A549 (cell line): Measurements from ENCODE around the gene DTWD2. TPM values are rescaled to one million over a fixed set of nuclear protein-coding genes. Genes with fewer than 3 reads are reported as not detected.

Experiments
- ATAC-seq, 2 experiments: fragments of 200-7000 bp in 1 of 2; fragments of >200 bp in 1 of 2; cut with Nextera tagmentation in 1 of 2; cut with Tn5 transposase in 1 of 2; 3 replicates each; pipeline versions ENCODE4 v1.8.0 to v1.9.1; 2018 to 2020; ENCODE audit warnings: mild to moderate bottlenecking in 1 of 2, moderate library complexity in 1 of 2
- CTCF ChIA-PET: fragments of 300-600 bp; sonication (Branson Sonifier 250); formaldehyde crosslinking; extraction: SDS; loops from one replicate; lab custom pipeline; 2021; ENCODE audit warnings: antibody characterized with exemption, inconsistent platforms; lab: Yijun Ruan, JAX
- POLR2A ChIA-PET: fragments of 350-600 bp; formaldehyde crosslinking; extraction: SDS; loops from one replicate; lab custom pipeline; 2021; ENCODE audit warnings: antibody characterized with exemption, inconsistent platforms; lab: Yijun Ruan, JAX
- DNase-seq, 2 experiments: peaks; one replicate each; pipeline versions ENCODE4 v3.0.0 to v3.0.0-alpha.2; 2011 to 2016; ENCODE audit warnings: low read depth in 1 of 2, low spot score in 1 of 2
- FAIRE-seq: peaks from 2 replicates; lab custom pipeline; 2011; peaks lifted over from hg19 to GRCh38; lab: Jason Lieb, UNC
- H3K27ac ChIP-seq, 2 experiments: fragments of >200 bp; sonication (Bioruptor Twin); formaldehyde crosslinking; 3 replicates each; pipeline ENCODE4 v1.5.1; 2016 to 2017
- H3K4me1 ChIP-seq: fragments of >200 bp; sonication (Bioruptor Twin); formaldehyde crosslinking; 3 replicates; pipeline ENCODE4 v1.6.1; 2016
- H3K4me2 ChIP-seq: fragments of >200 bp; sonication (Bioruptor Twin); formaldehyde crosslinking; 3 replicates; pipeline ENCODE4 v1.6.1; 2016
- H3K4me3 ChIP-seq: fragments of >200 bp; sonication (Bioruptor Twin); formaldehyde crosslinking; 3 replicates; pipeline ENCODE4 v1.5.1; 2016
- H3K9me3 ChIP-seq: fragments of >200 bp; sonication (Bioruptor Twin); formaldehyde crosslinking; 3 replicates; pipeline ENCODE4 v1.6.1; 2016
- BHLHE40 ChIP-seq: IDR thresholded peaks from 2 replicates; pipeline ENCODE4 v1.6.1; 2012; ENCODE audit warnings: low read depth, low read length, inconsistent platforms
- CBX2 ChIP-seq: fragments of 200-600 bp; sonication (generic); IDR thresholded peaks from 2 replicates; pipeline ENCODE4 v1.6.1; 2016; ENCODE audit warnings: low read depth, mild to moderate bottlenecking, borderline replicate concordance
- CEBPB ChIP-seq, 2 experiments: fragments of >200 bp in 1 of 2; sonication (Bioruptor Twin) in 1 of 2; formaldehyde crosslinking in 1 of 2; IDR thresholded peaks; 2 replicates each; pipeline ENCODE4 v1.6.1; 2012 to 2016
- CHD2 ChIP-seq: fragments of 150-350 bp; IDR thresholded peaks from 2 replicates; pipeline ENCODE4 v1.6.1; 2014; ENCODE audit warnings: low read length; ENCODE audit not compliant: partially characterized antibody
- E2F6 ChIP-seq: IDR thresholded peaks from 2 replicates; pipeline ENCODE4 v1.6.1; 2012; ENCODE audit warnings: low read depth, borderline replicate concordance
- FOSL2 ChIP-seq, 2 experiments: fragments of 450-650 bp in 1 of 2; fragments of >200 bp in 1 of 2; sonication (Bioruptor Twin) in 1 of 2; formaldehyde crosslinking; IDR thresholded peaks; 2 replicates each; pipeline versions ENCODE4 v1.5.0 to v1.6.1; 2016 to 2020; ENCODE audit warnings: mild to moderate bottlenecking in 1 of 2, moderate library complexity in 1 of 2
- FOXS1 ChIP-seq: fragments of 250-450 bp; sonication (Bioruptor Pico); IDR thresholded peaks from 2 replicates; pipeline ENCODE4 v1.5.0; 2020; ENCODE audit warnings: mild to moderate bottlenecking, moderate library complexity
- GATA3 ChIP-seq: IDR thresholded peaks from 2 replicates; pipeline ENCODE4 v1.6.1; 2012; ENCODE audit warnings: borderline replicate concordance
- HEYL ChIP-seq: fragments of 250-450 bp; sonication (Bioruptor Pico); IDR thresholded peaks from 2 replicates; pipeline ENCODE4 v1.8.0; 2021; ENCODE audit warnings: mild to moderate bottlenecking, moderate library complexity
- HOXA7 ChIP-seq: fragments of 250-450 bp; sonication (Bioruptor Pico); IDR thresholded peaks from 2 replicates; pipeline ENCODE4 v1.5.0; 2020; ENCODE audit warnings: mild to moderate bottlenecking, moderate library complexity
- HOXB13 ChIP-seq: fragments of 250-450 bp; sonication (Bioruptor Pico); IDR thresholded peaks from 2 replicates; pipeline ENCODE4 v1.5.0; 2020; ENCODE audit warnings: low read depth, mild to moderate bottlenecking, moderate library complexity
- MAFK ChIP-seq: fragments of 450-650 bp; IDR thresholded peaks from 2 replicates; pipeline ENCODE4 v1.6.1; 2014; ENCODE audit not compliant: partially characterized antibody
- MAX ChIP-seq: IDR thresholded peaks from 2 replicates; pipeline ENCODE4 v1.6.1; 2012
- MYC ChIP-seq: IDR thresholded peaks from 2 replicates; pipeline ENCODE4 v1.6.1; 2012; ENCODE audit warnings: mild to moderate bottlenecking, inconsistent platforms, low read length, improper control_type of control experiment, borderline replicate concordance
- NFE2L2 ChIP-seq: fragments of 150-350 bp; conservative IDR thresholded peaks from 2 replicates; pipeline ENCODE4 v1.6.1; 2014; ENCODE audit warnings: low read length
- POLR2AphosphoS2 ChIP-seq: conservative IDR thresholded peaks from 2 replicates; pipeline ENCODE4 v1.6.1; 2012; ENCODE audit warnings: low read length, improper control_type of control experiment, inconsistent platforms
- RAD21 ChIP-seq, 2 experiments: fragments of >200 bp in 1 of 2; sonication (Bioruptor Twin) in 1 of 2; formaldehyde crosslinking in 1 of 2; IDR thresholded peaks in 1 of 2; conservative IDR thresholded peaks in 1 of 2; 2 replicates in 1 of 2; 3 replicates in 1 of 2; pipeline ENCODE4 v1.6.1; 2012 to 2018; ENCODE audit warnings: inconsistent platforms in 1 of 2
- RCOR1 ChIP-seq: fragments of 150-350 bp; IDR thresholded peaks from 2 replicates; pipeline ENCODE4 v1.6.1; 2014; ENCODE audit warnings: antibody characterized with exemption, low read length, low read depth
- REST ChIP-seq: fragments of 200-600 bp; sonication (generic); IDR thresholded peaks from 2 replicates; pipeline ENCODE4 v1.6.1; 2016; ENCODE audit warnings: antibody characterized with exemption, mild to moderate bottlenecking, moderate library complexity
- RFX5 ChIP-seq: fragments of 450-650 bp; IDR thresholded peaks from 2 replicates; pipeline ENCODE4 v1.7.1; 2014; ENCODE audit warnings: antibody characterized with exemption, mild to moderate bottlenecking, moderate library complexity
- TP53 ChIP-seq: fragments of 250-450 bp; sonication (Bioruptor Pico); IDR thresholded peaks from 2 replicates; pipeline ENCODE4 v1.5.0; 2021; ENCODE audit warnings: mild to moderate bottlenecking, moderate library complexity
- ZC3H11A ChIP-seq: fragments of 450-650 bp; IDR thresholded peaks from 2 replicates; pipeline ENCODE4 v1.6.1; 2014; ENCODE audit warnings: antibody characterized with exemption, mild to moderate bottlenecking
- ZNF302 ChIP-seq: fragments of 250-450 bp; sonication (Bioruptor Pico); IDR thresholded peaks from 2 replicates; pipeline ENCODE4 v1.9.0; 2021; ENCODE audit warnings: inconsistent platforms, mild to moderate bottlenecking, moderate library complexity
- ZSCAN20 ChIP-seq: fragments of 250-450 bp; sonication (Bioruptor Pico); IDR thresholded peaks from 2 replicates; pipeline ENCODE4 v1.8.0; 2022; ENCODE audit warnings: mild to moderate bottlenecking, moderate library complexity
- WGBS: methylation state at CpG from one replicate; pipeline ENCODE4 v1.1.6; 2017; ENCODE audit errors: missing lambda C conversion rate; 5-methylcytosine and 5-hydroxymethylcytosine counted together
- polyA plus RNA-seq, 4 experiments: library from polyadenylated mRNA; depleted of rRNA in 3 of 4; stranded (reverse); fragments of >200 nt; fragmentation: RNase III in 1 of 4; extraction: RNeasy Plus Mini Kit Qiagen cat#74134 plus additional on column Dnase treatment in 1 of 4; gene quantifications; 2 replicates in 3 of 4; 3 replicates in 1 of 4; pipeline ENCODE4 v1.2.3, GENCODE V29; 2011 to 2017
- TF ChIP-seq, protein P1 (sequence below): fragments of 450-650 bp; IDR thresholded peaks from 2 replicates; pipeline ENCODE4 v1.6.1; 2014; ENCODE audit warnings: antibody characterized with exemption

The DTWD2 gene
- polyA plus RNA-seq, 2 of the 4 experiments (the other 2 are of a cell fraction): 3.7 to 4.8 TPM

DNA sequence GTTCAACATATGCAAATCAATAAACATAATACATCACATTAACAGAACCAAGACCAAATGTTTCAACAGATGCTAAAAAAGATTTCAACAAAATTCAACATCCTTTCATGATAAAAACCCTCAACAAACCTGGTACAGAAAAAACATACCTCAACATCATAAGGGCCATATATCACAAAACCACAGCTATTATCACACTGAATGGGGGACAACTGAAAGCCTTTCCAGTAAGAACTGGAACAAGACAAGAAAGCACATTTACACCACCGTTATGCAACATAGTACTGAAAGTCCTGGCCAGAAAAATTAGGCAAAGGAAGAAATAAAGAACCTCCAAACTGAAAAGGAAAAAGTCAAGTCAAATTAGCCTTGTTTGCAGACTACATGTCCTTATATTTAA lies 93.6 kb downstream of the DTWD2 start:
- CTCF ChIA-PET: no interaction called here
- 26% methylated on average over 1 of the region's 1 CpG for WGBS
- Histone ChIP-seq H3K27ac (no peak overlapping the region), H3K4me3 (no peak overlapping the region), H3K4me1 (no peaks in the 10 kb centered on the region), H3K9me3 (no peaks in the 10 kb centered on the region)
- no peak for DNase-seq
- no peak for TF ChIP-seq E2F6
- TF ChIP-seq MYC: no peak
- no peak for TF ChIP-seq FOXS1 (CRISPR knock-in tag)
- no peak for TF ChIP-seq ZSCAN20
- TF ChIP-seq HOXB13 (CRISPR knock-in tag): no peak
- no peak for TF ChIP-seq MAX
- TF ChIP-seq, protein P1, sequence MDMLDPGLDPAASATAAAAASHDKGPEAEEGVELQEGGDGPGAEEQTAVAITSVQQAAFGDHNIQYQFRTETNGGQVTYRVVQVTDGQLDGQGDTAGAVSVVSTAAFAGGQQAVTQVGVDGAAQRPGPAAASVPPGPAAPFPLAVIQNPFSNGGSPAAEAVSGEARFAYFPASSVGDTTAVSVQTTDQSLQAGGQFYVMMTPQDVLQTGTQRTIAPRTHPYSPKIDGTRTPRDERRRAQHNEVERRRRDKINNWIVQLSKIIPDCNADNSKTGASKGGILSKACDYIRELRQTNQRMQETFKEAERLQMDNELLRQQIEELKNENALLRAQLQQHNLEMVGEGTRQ: no peak
- TF ChIP-seq NFE2L2: no peak
- no peak for TF ChIP-seq ZNF302 (CRISPR knock-in tag)
- no peak for TF ChIP-seq HEYL (CRISPR knock-in tag)
- TF ChIP-seq, all 56 proteins: peak for 0
- H3K4me2 ChIP-seq: no peak overlapping the region
- FAIRE-seq: no peak
- POLR2A ChIA-PET: no interaction called here
- ATAC-seq: no peak

DNA sequence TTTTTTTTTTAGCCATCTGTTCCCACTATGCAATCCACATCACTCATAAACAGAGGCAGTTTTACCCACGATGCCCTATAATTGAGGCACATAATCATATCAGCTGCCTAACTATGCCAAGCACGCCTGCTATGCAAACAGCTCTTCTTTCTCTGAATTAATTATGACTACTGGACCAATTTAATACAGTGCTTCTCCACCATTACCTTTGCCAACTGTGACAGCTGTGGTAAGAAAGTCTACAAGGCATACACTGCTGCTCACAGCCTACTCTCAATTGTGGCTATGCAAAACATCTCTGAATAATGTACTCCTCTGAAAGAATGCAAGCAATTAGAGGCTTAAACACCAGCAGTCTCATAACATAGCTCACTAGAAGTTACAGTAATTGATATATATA lies 97.1 kb downstream of the DTWD2 start:
- TF ChIP-seq NFE2L2 (no peak), RAD21 (conservative IDR thresholded peaks at IDR 0.05 in 1 of 2, IDR thresholded peaks at IDR 0.05 in 1 of 2) (no peak), TP53 (CRISPR knock-in tag) (no peak), ZSCAN20 (no peak), RFX5 (no peak), GATA3 (no peak), POLR2AphosphoS2 (no peak), BHLHE40 (no peak)
- 65% methylated on average over 2 of the region's 2 CpGs for WGBS
- CTCF ChIA-PET: interaction anchor here (0.9 kb wide), 1 partner anchor 8 kb away, joined by 4 read pairs; no protein-coding TSS in a partner anchor
- Histone ChIP-seq H3K4me3 (no peak overlapping the region), H3K4me1 (no peaks in the 10 kb centered on the region), H3K4me2 (no peak overlapping the region), H3K9me3 (no peaks in the 10 kb centered on the region), H3K27ac (no peak overlapping the region)
- FAIRE-seq: no peak
- POLR2A ChIA-PET: no interaction called here
- ATAC-seq: no peak
- DNase-seq: no peak

DNA sequence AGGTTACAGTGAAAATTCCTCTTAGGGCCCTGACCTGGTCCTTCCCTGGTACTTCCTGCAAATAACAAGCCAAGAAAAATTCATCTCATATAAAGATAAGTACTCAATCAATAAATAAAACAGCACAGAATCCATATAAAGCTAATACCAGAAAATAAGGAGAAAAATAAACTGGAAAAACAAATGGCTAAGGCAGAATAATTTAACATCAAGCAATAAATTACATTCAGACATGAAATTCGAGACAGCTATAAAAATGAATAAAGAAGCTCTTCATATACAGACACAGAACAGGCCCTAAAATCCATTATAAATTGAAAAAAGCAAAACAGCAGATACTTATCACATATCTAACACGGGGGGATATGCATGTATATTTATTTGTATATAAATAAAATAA lies 99.2 kb downstream of the DTWD2 start:
- H3K9me3 ChIP-seq: no peaks in the 10 kb centered on the region
- ATAC-seq: no peak
- H3K4me1 ChIP-seq: no peaks in the 10 kb centered on the region
- no peak for FAIRE-seq
- DNase-seq: no peak
- POLR2A ChIA-PET: no interaction called here
- no peak overlapping the region for H3K4me3 ChIP-seq
- CTCF ChIA-PET: no interaction called here
- no peak overlapping the region for H3K27ac ChIP-seq
- WGBS: 34% methylated on average over 2 of the region's 2 CpGs
- no peak overlapping the region for H3K4me2 ChIP-seq
- TF ChIP-seq ZSCAN20 (no peak), FOSL2 (IDR thresholded peaks at IDR 0.05) (no peak), FOSL2 (CRISPR knock-in tag; IDR thresholded peaks at IDR 0.05) (no peak), CEBPB (IDR thresholded peaks at IDR 0.05) (no peak), RCOR1 (no peak), TP53 (CRISPR knock-in tag) (no peak), E2F6 (no peak), MAFK (no peak), ZC3H11A (no peak), CBX2 (no peak), REST (no peak), CHD2 (no peak), HEYL (CRISPR knock-in tag) (no peak), HOXB13 (CRISPR knock-in tag) (no peak), HOXA7 (CRISPR knock-in tag) (no peak)
- TF ChIP-seq, protein P1: no peak
